ENCODE data around the gene ANKRD33B.
"Not testable (repeated sequence)": the region's sequence is repeated elsewhere in the genome, so short reads cannot be mapped to it uniquely, and the experiment has no call there.

The ANKRD33B gene

GRCh38 chr5:10625700-10626472 is 62.0 kb downstream of the ANKRD33B start:
- TF ChIP-seq CTCF (IDR thresholded peaks at IDR 0.05; ENCODE audit: low read depth, low read length, missing control alignments), result no peak
- DNase-seq (ENCODE audit: low read depth), result no peak
- H3K4me3 ChIP-seq (ENCODE audit: low read depth, low read length), result no peak overlapping the region

- no peak for DNase-seq (ENCODE audit: low read depth)
- no peak overlapping the region for H3K4me3 ChIP-seq (ENCODE audit: low read depth, low read length)
- TF ChIP-seq CTCF (IDR thresholded peaks at IDR 0.05; ENCODE audit: low read depth, low read length, missing control alignments), result no peak
Observed at GRCh38 chr5:10626473-10627013, 62.7 kb downstream of the ANKRD33B start.

GRCh38 chr5:10627160-10627701 is 63.4 kb downstream of the ANKRD33B start:
- H3K4me3 ChIP-seq (ENCODE audit: low read depth, low read length), result peak overlapping the region; percentile 0; the same call in 1 of the 2 replicates
- TF ChIP-seq CTCF (IDR thresholded peaks at IDR 0.05; ENCODE audit: low read depth, low read length, missing control alignments), result no peak
- DNase-seq (ENCODE audit: low read depth), result no peak

- no peak overlapping the region for H3K4me3 ChIP-seq (ENCODE audit: low read depth, low read length)
- no peak for DNase-seq (ENCODE audit: low read depth)
- TF ChIP-seq CTCF (IDR thresholded peaks at IDR 0.05; ENCODE audit: low read depth, low read length, missing control alignments), result no peak
Observed at GRCh38 chr5:10628601-10629000, 64.7 kb downstream of the ANKRD33B start.

- H3K4me3 ChIP-seq (ENCODE audit: low read depth, low read length), result no peak overlapping the region
- no peak for DNase-seq (ENCODE audit: low read depth)
- TF ChIP-seq CTCF (IDR thresholded peaks at IDR 0.05; ENCODE audit: low read depth, low read length, missing control alignments), result no peak
Observed at GRCh38 chr5:10629682-10630081, 65.8 kb downstream of the ANKRD33B start.

GRCh38 chr5:10630126-10630525 is 66.3 kb downstream of the ANKRD33B start:
- no peak for DNase-seq (ENCODE audit: low read depth)
- TF ChIP-seq CTCF (IDR thresholded peaks at IDR 0.05; ENCODE audit: low read depth, low read length, missing control alignments), result no peak
- H3K4me3 ChIP-seq (ENCODE audit: low read depth, low read length), result no peak overlapping the region

GRCh38 chr5:10630744-10631143 is 66.9 kb downstream of the ANKRD33B start:
- not testable (repeated sequence) for DNase-seq (ENCODE audit: low read depth)
- H3K4me3 ChIP-seq (ENCODE audit: low read depth, low read length), result peak overlapping the region; percentile 47

Data from GM12864 (cell line).